ENCODE results near the gene TMEM156.
"Not testable (repeated sequence)": the region's sequence is repeated elsewhere in the genome, so short reads cannot be mapped to it uniquely, and the experiment has no call there.

Gene TMEM156

DNA sequence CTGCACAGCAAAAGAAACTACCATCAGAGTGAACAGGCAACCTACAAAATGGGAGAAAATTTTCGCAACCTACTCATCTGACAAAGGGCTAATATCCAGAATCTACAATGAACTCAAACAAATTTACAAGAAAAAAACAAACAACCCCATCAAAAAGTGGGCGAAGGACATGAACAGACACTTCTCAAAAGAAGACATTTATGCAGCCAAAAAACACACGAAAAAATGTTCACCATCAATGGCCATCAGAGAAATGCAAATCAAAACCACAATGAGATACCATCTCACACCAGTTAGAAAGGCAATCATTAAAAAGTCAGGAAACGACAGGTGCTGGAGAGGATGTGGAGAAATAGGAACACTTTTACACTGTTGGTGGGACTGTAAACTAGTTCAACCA is 30.2 kb downstream of the TMEM156 start:
- H3K36me3 ChIP-seq (ENCODE audit: control insufficient read depth, insufficient read depth, low read length); DNase-seq; H3K9me3 ChIP-seq (ENCODE audit: control insufficient read depth, low read length); H3K27me3 ChIP-seq (replicated peaks; ENCODE audit: control insufficient read depth, insufficient read depth, low read length, poor library complexity, severe bottlenecking); H3K4me1 ChIP-seq (ENCODE audit: control insufficient read depth, insufficient read depth, low read length, poor library complexity, severe bottlenecking); H3K27ac ChIP-seq (ENCODE audit: insufficient read depth, low read length, poor library complexity, severe bottlenecking); H3K4me3 ChIP-seq (ENCODE audit: insufficient read depth, low read depth, low read length, poor library complexity, severe bottlenecking): not testable (repeated sequence)

DNA sequence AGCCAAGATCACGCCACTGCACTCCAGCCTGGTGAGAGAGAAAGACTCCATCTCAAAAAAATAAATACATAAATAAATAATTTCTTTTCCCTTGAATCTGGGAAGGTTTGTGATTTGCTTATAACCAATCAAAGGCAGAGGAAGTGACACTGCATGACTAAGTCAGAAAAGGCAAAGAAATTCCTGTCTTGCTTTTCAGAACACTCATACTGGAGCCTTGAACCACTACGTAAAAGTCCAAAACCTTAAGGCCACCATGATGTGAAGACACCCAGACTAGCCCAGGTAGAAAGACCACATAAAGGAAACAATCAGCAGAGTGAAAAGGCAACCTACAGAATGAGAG is 36.6 kb downstream of the TMEM156 start:
- DNase-seq, result no peak
- Histone ChIP-seq H3K4me3 (ENCODE audit: insufficient read depth, low read depth, low read length, poor library complexity, severe bottlenecking) (no peak overlapping the region), H3K4me1 (ENCODE audit: control insufficient read depth, insufficient read depth, low read length, poor library complexity, severe bottlenecking) (no peaks in the 10 kb centered on the region), H3K27me3 (replicated peaks; ENCODE audit: control insufficient read depth, insufficient read depth, low read length, poor library complexity, severe bottlenecking) (no peaks in the 10 kb centered on the region), H3K27ac (ENCODE audit: insufficient read depth, low read length, poor library complexity, severe bottlenecking) (no peak overlapping the region), H3K9me3 (ENCODE audit: control insufficient read depth, low read length) (peaks cover 4% of the 10 kb centered on the region), H3K36me3 (ENCODE audit: control insufficient read depth, insufficient read depth, low read length) (peaks cover 14% of the 10 kb centered on the region)

DNA sequence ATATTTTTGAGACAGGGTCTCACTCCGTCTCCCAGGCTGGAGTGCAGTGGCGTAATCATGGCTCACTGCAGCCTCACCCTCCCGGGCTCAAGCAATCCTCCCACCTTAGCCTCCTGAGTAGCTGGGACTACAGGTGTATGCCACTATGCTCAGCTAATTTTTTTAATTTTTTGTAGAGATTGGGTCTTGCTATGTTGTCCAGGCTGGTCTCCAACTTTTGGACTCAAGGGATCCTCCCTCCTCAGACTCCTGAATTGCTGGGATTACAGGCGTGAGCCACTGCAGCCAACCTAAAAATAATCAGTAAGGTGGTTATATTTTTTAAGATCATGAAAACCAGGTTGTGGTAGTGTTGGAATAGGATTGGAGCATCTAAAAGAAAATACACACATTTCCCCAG is 38.1 kb downstream of the TMEM156 start:
- Histone ChIP-seq H3K36me3 (ENCODE audit: control insufficient read depth, insufficient read depth, low read length) (peaks cover 11% of the 10 kb centered on the region), H3K27ac (ENCODE audit: insufficient read depth, low read length, poor library complexity, severe bottlenecking) (no peak overlapping the region), H3K27me3 (replicated peaks; ENCODE audit: control insufficient read depth, insufficient read depth, low read length, poor library complexity, severe bottlenecking) (no peaks in the 10 kb centered on the region)

DNA sequence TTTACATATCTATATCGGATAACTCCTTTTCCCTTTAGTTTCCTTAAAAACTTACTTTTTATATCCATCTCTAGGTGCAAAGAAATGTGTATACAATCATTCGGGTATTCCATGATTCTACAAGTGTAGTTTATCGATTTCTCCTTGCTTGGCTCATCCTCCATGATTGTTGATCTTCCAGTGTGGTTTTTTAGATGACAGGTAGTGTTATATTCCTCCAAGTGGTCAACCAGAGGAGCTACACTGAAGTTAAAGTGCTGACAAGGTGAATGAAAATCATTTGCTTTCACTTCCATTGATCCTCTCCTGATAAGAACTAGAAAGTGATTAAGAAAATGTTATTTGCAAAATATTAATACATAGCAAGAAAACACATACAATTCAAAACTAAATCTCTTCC is 38.5 kb downstream of the TMEM156 start:
- Histone ChIP-seq H3K27ac (ENCODE audit: insufficient read depth, low read length, poor library complexity, severe bottlenecking) (no peak overlapping the region), H3K27me3 (replicated peaks; ENCODE audit: control insufficient read depth, insufficient read depth, low read length, poor library complexity, severe bottlenecking) (no peaks in the 10 kb centered on the region), H3K4me1 (ENCODE audit: control insufficient read depth, insufficient read depth, low read length, poor library complexity, severe bottlenecking) (no peaks in the 10 kb centered on the region), H3K4me3 (ENCODE audit: insufficient read depth, low read depth, low read length, poor library complexity, severe bottlenecking) (no peak overlapping the region), H3K9me3 (ENCODE audit: control insufficient read depth, low read length) (no peaks in the 10 kb centered on the region), H3K36me3 (ENCODE audit: control insufficient read depth, insufficient read depth, low read length) (peaks cover 11% of the 10 kb centered on the region)
- DNase-seq, result no peak

More for the DNA sequence above, 38.1 kb downstream of the TMEM156 start:
- H3K4me1 ChIP-seq (ENCODE audit: control insufficient read depth, insufficient read depth, low read length, poor library complexity, severe bottlenecking), result no peaks in the 10 kb centered on the region
- DNase-seq, result no peak
- H3K9me3 ChIP-seq (ENCODE audit: control insufficient read depth, low read length), result no peaks in the 10 kb centered on the region
- no peak overlapping the region for H3K4me3 ChIP-seq (ENCODE audit: insufficient read depth, low read depth, low read length, poor library complexity, severe bottlenecking)

DNA sequence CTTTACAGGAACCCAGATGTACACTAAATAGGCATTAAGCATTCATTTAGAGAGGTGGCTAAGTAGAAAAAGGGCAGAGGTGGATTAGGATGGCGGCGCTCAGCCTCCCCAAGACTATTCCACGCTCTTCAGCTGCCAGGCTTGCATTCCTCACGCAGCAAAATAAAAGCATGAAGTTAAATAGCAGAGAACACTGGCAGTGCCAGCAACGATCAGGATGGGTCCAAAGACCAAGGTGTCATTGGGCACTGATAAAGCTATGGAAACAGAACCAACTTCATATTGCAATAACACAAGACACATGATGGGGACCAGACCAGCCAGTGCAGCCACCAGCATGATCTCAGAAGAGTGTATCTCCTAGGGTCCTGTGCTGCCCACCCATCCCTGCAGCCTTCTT is 42.0 kb downstream of the TMEM156 start:
- Histone ChIP-seq H3K36me3 (ENCODE audit: control insufficient read depth, insufficient read depth, low read length) (peaks cover 15% of the 10 kb centered on the region), H3K4me1 (ENCODE audit: control insufficient read depth, insufficient read depth, low read length, poor library complexity, severe bottlenecking) (peaks cover 3% of the 10 kb centered on the region), H3K27me3 (replicated peaks; ENCODE audit: control insufficient read depth, insufficient read depth, low read length, poor library complexity, severe bottlenecking) (no peaks in the 10 kb centered on the region), H3K4me3 (ENCODE audit: insufficient read depth, low read depth, low read length, poor library complexity, severe bottlenecking) (no peak overlapping the region), H3K9me3 (ENCODE audit: control insufficient read depth, low read length) (no peaks in the 10 kb centered on the region), H3K27ac (ENCODE audit: insufficient read depth, low read length, poor library complexity, severe bottlenecking) (no peak overlapping the region)
- no peak for DNase-seq

DNA sequence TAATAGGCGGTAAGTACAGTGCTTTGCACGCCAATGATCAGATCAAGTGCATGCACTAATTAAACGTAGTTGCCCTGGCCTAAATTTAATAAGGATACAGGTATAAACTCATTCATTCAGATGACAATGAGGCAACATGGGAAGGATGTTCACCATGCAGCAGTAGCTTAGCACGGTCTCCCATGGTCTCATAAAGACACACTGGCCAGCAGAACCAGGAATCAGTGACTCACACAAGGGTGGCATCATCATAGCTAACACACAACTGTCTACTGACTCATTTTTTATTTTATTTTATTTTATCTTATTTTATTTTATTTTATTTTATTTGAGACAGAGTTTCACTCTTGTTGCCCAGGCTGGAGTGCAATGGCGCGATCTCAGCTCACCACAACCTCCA is 42.7 kb downstream of the TMEM156 start:
- DNase-seq, result no peak
- Histone ChIP-seq H3K27ac (ENCODE audit: insufficient read depth, low read length, poor library complexity, severe bottlenecking) (no peak overlapping the region), H3K4me1 (ENCODE audit: control insufficient read depth, insufficient read depth, low read length, poor library complexity, severe bottlenecking) (peaks cover 3% of the 10 kb centered on the region), H3K9me3 (ENCODE audit: control insufficient read depth, low read length) (no peaks in the 10 kb centered on the region), H3K36me3 (ENCODE audit: control insufficient read depth, insufficient read depth, low read length) (peaks cover 15% of the 10 kb centered on the region), H3K4me3 (ENCODE audit: insufficient read depth, low read depth, low read length, poor library complexity, severe bottlenecking) (no peak overlapping the region), H3K27me3 (replicated peaks; ENCODE audit: control insufficient read depth, insufficient read depth, low read length, poor library complexity, severe bottlenecking) (no peaks in the 10 kb centered on the region)

DNA sequence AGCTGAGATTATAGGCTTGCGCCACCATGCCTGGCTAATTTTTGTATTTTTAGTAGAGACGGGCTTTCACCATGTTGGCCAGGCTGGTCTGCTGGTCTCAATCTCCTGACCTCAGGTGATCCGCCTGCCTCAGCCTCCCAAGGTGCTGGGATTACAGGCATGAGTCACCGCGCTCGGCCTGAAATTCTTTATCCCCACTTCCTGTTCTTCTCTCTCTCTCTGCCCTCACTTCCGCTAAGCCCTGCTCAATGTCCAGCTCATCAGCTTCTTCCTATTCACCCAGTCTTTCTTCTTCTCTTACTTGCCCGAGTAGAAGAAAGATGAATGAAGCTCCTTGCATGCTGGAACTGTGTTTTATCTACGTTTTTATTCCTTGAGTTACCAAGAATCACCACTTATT is 43.9 kb downstream of the TMEM156 start:
- DNase-seq; H3K4me3 ChIP-seq (ENCODE audit: insufficient read depth, low read depth, low read length, poor library complexity, severe bottlenecking); H3K36me3 ChIP-seq (ENCODE audit: control insufficient read depth, insufficient read depth, low read length); H3K27me3 ChIP-seq (replicated peaks; ENCODE audit: control insufficient read depth, insufficient read depth, low read length, poor library complexity, severe bottlenecking); H3K9me3 ChIP-seq (ENCODE audit: control insufficient read depth, low read length); H3K4me1 ChIP-seq (ENCODE audit: control insufficient read depth, insufficient read depth, low read length, poor library complexity, severe bottlenecking); H3K27ac ChIP-seq (ENCODE audit: insufficient read depth, low read length, poor library complexity, severe bottlenecking): not testable (repeated sequence)

DNA sequence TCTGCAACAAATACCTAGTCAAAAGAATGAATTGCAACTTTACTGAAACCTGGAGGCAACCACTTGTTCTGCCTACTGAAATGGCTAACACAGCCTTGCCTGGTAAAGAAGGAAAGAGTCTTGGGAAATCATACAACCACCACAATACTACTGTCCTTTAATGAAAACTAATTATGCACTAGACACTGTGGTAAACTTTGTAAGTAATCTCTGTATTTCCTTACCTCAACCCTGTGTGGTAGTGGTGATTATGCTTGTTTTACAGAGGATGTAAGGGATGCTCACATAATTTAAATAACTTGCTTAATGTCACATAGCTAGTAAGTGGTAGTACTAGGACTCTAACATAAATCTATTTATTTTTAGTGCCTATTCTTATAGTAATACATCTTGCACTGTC is 44.7 kb downstream of the TMEM156 start:
- H3K36me3 ChIP-seq (ENCODE audit: control insufficient read depth, insufficient read depth, low read length), result peaks cover 9% of the 10 kb centered on the region
- H3K27ac ChIP-seq (ENCODE audit: insufficient read depth, low read length, poor library complexity, severe bottlenecking), result no peak overlapping the region
- no peaks in the 10 kb centered on the region for H3K27me3 ChIP-seq (replicated peaks; ENCODE audit: control insufficient read depth, insufficient read depth, low read length, poor library complexity, severe bottlenecking)
- H3K9me3 ChIP-seq (ENCODE audit: control insufficient read depth, low read length), result no peaks in the 10 kb centered on the region
- peaks cover 3% of the 10 kb centered on the region for H3K4me1 ChIP-seq (ENCODE audit: control insufficient read depth, insufficient read depth, low read length, poor library complexity, severe bottlenecking)
- no peak overlapping the region for H3K4me3 ChIP-seq (ENCODE audit: insufficient read depth, low read depth, low read length, poor library complexity, severe bottlenecking)
- DNase-seq, result no peak

DNA sequence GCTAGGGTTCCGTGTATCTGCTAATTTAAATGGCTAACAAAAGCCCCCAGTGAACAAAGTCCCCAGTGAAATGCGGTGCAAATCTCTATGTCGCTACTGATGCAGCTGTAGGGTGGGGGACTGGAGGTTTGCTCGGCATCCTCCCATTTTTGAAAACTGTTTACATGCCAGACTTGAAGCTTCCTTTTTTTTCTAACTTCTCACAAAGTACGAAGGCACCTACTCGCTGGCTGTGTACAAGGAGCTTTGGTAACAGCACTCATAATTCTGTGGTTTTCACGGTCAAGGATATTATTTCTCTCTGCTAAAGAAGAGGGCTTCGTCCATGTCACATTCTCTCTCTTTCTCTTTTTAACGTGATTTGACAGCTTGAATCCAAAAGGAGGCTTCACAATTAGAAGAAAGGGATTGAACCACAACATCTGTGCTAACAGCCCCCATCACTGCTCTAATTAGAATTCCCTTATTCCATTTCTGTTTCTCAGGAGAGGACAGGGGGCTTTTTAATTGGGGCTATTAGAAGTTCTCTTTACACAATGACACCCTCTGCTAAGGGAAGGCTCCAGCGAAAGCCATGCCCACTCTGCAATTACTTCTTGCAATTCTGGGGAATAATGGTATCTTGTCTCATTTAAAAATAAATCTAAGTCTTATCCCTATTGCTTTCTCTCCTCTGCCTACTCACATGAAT is 46.7 kb downstream of the TMEM156 start:
- H3K4me3 ChIP-seq (ENCODE audit: insufficient read depth, low read depth, low read length, poor library complexity, severe bottlenecking), result peak overlapping the region; percentile 23

DNA sequence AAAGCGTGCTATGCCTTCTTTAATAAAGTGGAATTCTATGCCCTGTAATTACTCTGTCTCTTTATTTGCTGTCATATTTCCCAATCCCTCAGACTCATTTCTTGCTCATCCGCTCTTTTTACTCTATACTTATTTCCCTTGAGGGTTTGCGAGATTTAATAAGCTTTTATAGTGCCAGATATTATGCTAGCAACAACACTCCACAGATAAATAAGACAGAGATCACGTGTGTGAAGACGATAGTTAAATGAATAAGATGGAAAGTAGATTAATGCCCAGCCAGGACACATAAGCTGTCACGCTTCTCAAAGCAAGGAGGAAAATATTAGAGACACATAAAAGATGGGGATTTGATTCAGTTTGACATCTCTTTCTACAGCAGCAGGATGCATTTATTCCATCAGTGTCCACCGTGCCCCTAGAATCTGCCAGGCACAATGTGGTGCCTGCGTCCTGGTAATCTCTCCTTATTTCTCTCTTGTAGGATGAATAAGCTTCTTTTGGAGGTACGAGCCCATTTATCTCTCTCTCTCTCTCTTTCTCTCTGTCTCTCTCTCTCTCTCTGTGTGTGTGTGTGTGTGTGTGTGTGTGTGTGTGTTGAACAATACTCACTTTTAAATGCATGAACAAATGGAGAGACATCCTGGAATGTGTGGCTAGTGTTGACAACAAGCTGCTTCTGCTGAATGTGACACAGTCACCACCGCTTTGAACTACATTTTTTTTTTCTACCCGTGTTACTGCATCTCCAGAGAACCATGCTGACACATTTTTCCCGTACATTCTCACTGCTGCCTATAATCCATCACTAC is 48.2 kb downstream of the TMEM156 start:
- no peak for DNase-seq
- H3K27ac ChIP-seq (ENCODE audit: insufficient read depth, low read length, poor library complexity, severe bottlenecking), result no peak overlapping the region
- H3K27me3 ChIP-seq (replicated peaks; ENCODE audit: control insufficient read depth, insufficient read depth, low read length, poor library complexity, severe bottlenecking), result no peaks in the 10 kb centered on the region
- H3K36me3 ChIP-seq (ENCODE audit: control insufficient read depth, insufficient read depth, low read length), result peaks cover 4% of the 10 kb centered on the region
- peaks cover 3% of the 10 kb centered on the region for H3K4me1 ChIP-seq (ENCODE audit: control insufficient read depth, insufficient read depth, low read length, poor library complexity, severe bottlenecking)
- no peak overlapping the region for H3K4me3 ChIP-seq (ENCODE audit: insufficient read depth, low read depth, low read length, poor library complexity, severe bottlenecking)
- no peaks in the 10 kb centered on the region for H3K9me3 ChIP-seq (ENCODE audit: control insufficient read depth, low read length)

More for the DNA sequence above, 46.7 kb downstream of the TMEM156 start:
- peaks cover 3% of the 10 kb centered on the region for H3K4me1 ChIP-seq (ENCODE audit: control insufficient read depth, insufficient read depth, low read length, poor library complexity, severe bottlenecking)
- H3K36me3 ChIP-seq (ENCODE audit: control insufficient read depth, insufficient read depth, low read length), result peaks cover 4% of the 10 kb centered on the region
- DNase-seq, result no peak
- H3K27ac ChIP-seq (ENCODE audit: insufficient read depth, low read length, poor library complexity, severe bottlenecking), result peak overlapping the region; percentile 41
- H3K9me3 ChIP-seq (ENCODE audit: control insufficient read depth, low read length), result no peaks in the 10 kb centered on the region
- H3K27me3 ChIP-seq (replicated peaks; ENCODE audit: control insufficient read depth, insufficient read depth, low read length, poor library complexity, severe bottlenecking), result no peaks in the 10 kb centered on the region
